GM12878 (cell line): ENCODE measurements around the gene COX4I2. TPM values are rescaled to one million over a fixed set of nuclear protein-coding genes. Genes with fewer than 3 reads are reported as not detected.

Experiments used
- E2F4 ChIP-seq: IDR thresholded peaks from 2 replicates; pipeline ENCODE4 v1.6.1; 2012; ENCODE audit warnings: low read depth, low read length, improper control_type of control experiment
- FOXK2 ChIP-seq: fragments of 450-650 bp; IDR thresholded peaks from 2 replicates; pipeline ENCODE4 v1.6.1; 2017; ENCODE audit warnings: mild to moderate bottlenecking, moderate library complexity
- IRF4 ChIP-seq: IDR thresholded peaks from 2 replicates; pipeline ENCODE4 v1.6.1; 2011; ENCODE audit warnings: low read depth, low read length
- KLF5 ChIP-seq: fragments of 450-650 bp; IDR thresholded peaks from 2 replicates; pipeline ENCODE4 v1.6.1; 2014; ENCODE audit warnings: mild to moderate bottlenecking; ENCODE audit not compliant: partially characterized antibody
- MTA3 ChIP-seq: IDR thresholded peaks from 2 replicates; pipeline ENCODE4 v1.6.1; 2012; ENCODE audit warnings: low read length, inconsistent platforms, borderline replicate concordance
- NBN ChIP-seq: fragments of 450-650 bp; IDR thresholded peaks from 2 replicates; pipeline ENCODE4 v1.6.1; 2016
- PML ChIP-seq: IDR thresholded peaks from 2 replicates; pipeline ENCODE4 v1.6.1; 2012; ENCODE audit warnings: low read length, inconsistent platforms
- REST ChIP-seq: IDR thresholded peaks from 2 replicates; pipeline ENCODE4 v1.6.1; 2012; ENCODE audit warnings: mild to moderate bottlenecking, low read depth, low read length
- USF2 ChIP-seq: IDR thresholded peaks from 2 replicates; pipeline ENCODE4 v1.6.1; 2011; ENCODE audit warnings: low read depth, low read length, improper control_type of control experiment, borderline replicate concordance
- polyA plus RNA-seq, 11 experiments: library from polyadenylated mRNA; depleted of rRNA in 4 of 11; unstranded in 6 of 11; stranded (reverse) in 5 of 11; fragments of >200 nt; fragmentation: Nextera tagmentation in 4 of 11; fragmentation: Illumina TruSeq in 1 of 11; extraction: Ambion mirVana in 4 of 11; extraction: Trizol in 1 of 11; gene quantifications; 1 replicate in 1 of 11; 2 replicates in 10 of 11; pipeline versions ENCODE4 v1.2.1 to v1.2.3, GENCODE V29; 2011 to 2016; ENCODE audit warnings: inconsistent platforms in 2 of 11, missing spikeins in 2 of 11, low read depth in 1 of 11
- total RNA-seq, 4 experiments: library from RNA; depleted of rRNA in 3 of 4; stranded (reverse); fragments of >200 nt in 3 of 4; fragmentation: Illumina TruSeq in 1 of 4; extraction: Trizol in 1 of 4; gene quantifications; 2 replicates each; pipeline versions ENCODE4 v1.2.1 to v1.2.3, GENCODE V29; 2013 to 2021

The COX4I2 gene
- total and polyA plus RNA-seq, 10 of the 15 experiments (the other 5 are each of a cell fraction or from before 2014, with no cell fraction given): not detected

GRCh38 chr20:31693402-31693801 is 55.7 kb downstream of the COX4I2 start (continued):
- no peak for TF ChIP-seq USF2
- no peak for TF ChIP-seq E2F4
- TF ChIP-seq PML: no peak
- TF ChIP-seq MTA3: no peak
- no peak for TF ChIP-seq REST
- no peak for TF ChIP-seq NBN
- TF ChIP-seq IRF4: no peak
- TF ChIP-seq FOXK2: no peak
- TF ChIP-seq KLF5: no peak
